Measurements from ENCODE around the gene ERVH48-1.
"Not testable (repeated sequence)": the region's sequence is repeated elsewhere in the genome, so short reads cannot be mapped to it uniquely, and the experiment has no call there.

ERVH48-1 gene

GRCh38 chr21:42938606-42938995, 13.2 kb upstream of the ERVH48-1 start:
- not testable (repeated sequence) for DNase-seq

DNA sequence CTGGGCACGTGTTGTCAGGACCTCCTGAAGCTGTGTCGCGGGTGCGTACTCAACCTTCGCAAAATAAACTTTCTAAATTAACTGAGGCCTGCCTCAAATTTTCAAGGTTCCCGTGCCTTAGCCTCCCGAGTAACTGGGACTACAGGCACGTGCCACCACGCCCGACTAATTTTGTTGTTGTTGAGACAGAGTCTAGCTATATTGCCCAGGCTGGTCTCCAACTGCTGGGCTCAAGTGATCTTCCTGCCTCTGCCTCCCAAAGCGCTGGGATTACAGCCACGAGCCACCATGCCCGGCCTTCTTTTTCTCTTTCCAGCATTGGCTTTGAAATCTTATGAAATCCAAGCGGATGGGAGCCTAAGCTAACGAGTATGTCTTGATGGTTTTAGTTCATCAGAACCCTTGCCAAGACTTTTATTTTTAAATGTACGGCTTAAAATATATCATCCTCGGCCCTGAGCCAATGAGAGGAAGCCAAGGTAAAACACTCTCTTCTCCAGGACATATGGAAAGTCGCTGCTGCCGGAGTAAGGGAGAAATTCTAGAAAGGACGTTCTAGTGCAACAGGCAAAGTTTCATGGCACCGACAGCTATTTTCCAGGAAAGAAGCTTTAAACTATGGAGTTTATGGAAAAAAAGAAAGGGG, 12.7 kb upstream of the ERVH48-1 start:
- DNase-seq = no peak

DNA sequence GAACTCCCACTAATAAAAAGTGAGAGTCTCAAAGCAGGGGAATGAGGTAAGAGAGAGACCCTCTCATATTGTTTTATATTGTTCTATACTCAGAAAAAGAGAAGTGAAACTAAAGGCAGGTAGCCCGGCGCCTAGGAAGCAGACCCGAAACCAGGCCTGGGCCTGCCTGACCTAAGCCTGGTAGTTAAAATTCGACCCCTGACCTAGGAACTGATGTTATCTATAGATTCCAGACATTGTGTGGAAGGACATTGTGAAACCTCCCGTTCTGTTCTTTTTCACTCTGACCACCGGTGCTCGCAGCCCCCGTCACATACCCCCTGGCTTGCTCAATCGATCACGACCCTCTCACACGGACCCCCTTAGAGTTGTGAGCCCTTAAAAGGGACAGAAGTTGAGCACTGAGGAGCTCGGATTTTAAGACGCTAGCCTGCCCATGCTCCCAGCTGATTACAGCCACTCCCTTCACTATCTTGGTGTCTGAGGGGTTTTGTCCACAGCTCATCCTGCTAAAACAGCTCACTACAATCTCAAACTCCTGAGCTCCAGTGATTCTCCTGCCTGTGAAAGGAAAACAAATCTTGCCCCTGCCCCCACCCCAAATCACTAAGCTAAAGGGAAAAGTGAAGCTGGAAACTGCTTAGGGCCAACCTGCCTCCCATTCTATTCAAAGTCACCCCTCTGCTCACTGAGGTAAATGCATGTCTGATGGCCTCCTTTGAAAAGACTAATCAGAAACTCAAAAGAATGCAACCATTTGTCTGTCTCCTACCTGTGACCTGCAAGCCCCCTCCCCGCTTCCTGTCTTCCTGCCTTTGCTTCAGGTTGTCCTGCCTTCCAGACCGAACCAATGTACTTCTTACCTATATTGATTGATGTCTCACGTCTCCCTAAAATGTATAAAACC, 11.9 kb upstream of the ERVH48-1 start:
- not testable (repeated sequence) for DNase-seq

DNA sequence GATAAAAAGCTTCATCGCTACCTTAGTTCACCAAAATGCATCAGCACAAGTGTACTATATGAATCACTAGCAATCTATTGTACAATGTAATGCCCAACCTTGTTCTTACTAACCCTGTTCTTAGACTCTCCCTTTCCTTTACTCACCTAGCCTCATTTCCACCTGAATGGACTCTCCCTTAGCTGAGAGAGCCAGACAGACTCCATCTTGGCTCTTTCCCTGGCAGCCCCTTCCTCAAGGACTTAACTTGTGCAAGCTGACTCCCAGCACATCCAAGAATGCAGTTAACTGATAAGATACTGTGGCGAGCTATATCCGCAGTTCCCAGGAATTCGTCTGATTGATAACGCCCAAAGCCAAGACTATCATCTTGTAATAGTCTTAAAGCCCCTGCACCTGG, 10.9 kb upstream of the ERVH48-1 start:
- DNase-seq = not testable (repeated sequence)

GRCh38 chr21:42933973-42934372, 8.5 kb upstream of the ERVH48-1 start:
- DNase-seq = not testable (repeated sequence)

DNA sequence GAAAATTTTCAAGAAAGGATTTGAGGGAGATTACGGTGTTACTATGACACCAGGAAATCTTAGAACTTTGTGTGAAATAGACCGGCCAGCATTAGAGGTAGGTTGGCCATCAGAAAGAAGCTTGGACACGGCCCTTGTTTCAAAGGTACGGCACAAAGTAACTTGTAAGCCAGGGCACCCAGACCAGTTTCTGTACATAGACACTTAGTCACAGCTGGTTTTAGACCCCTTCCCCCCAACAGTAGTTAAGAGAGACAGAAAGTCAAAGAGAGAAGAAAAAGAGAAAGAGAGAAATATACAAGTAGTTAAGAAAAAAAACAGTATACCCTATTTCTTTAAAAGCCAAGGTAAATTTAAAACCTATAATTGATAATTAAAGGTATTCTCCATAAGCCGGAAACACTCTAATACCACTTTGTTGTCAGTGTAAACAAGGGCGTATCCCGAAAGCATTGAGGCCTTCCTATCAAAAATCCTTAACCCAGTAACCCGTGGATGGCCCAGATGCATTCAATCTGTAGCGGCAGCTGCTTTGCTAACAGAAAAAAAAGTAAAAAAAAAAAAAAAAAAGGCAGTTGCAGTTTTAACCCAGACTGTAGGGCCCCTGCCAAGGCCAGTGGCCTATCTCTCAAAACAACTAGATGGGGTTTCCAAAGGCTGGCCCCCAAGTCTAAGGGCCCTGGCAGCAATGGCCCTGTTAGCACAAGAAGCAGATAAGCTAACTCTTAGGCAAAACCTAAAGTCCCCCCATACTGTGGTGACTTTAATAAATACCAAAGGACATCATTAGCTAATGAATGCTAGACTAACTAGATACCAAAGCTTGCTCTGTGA, 7.9 kb upstream of the ERVH48-1 start:
- not testable (repeated sequence) for DNase-seq

- DNase-seq = not testable (repeated sequence)
These were observed 7.1 kb upstream of the ERVH48-1 start for GRCh38 chr21:42932378-42933136.

GRCh38 chr21:42931560-42932235, 6.3 kb upstream of the ERVH48-1 start:
- DNase-seq = no peak

GRCh38 chr21:42929969-42930368, 4.5 kb upstream of the ERVH48-1 start:
- DNase-seq = no peak

- DNase-seq = not testable (repeated sequence)
These were observed 2.2 kb upstream of the ERVH48-1 start for GRCh38 chr21:42927474-42928200.

DNA sequence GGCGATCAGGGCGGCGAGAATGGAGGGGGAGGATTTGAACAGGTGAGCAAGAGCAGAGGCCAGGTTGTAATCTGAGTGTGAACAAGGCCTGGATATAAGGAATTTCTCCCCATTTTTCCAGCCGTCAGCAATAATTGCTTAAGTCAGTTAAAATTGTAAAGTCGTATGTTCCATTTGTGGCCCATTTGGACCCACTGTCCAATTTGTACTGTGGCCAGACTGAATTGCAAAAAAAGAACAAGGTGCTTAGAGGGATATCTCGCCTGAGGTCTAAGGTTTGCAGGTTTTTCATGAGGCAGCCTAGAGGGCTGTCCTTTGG, 1.0 kb downstream of the ERVH48-1 start:
- no peak for DNase-seq

DNA sequence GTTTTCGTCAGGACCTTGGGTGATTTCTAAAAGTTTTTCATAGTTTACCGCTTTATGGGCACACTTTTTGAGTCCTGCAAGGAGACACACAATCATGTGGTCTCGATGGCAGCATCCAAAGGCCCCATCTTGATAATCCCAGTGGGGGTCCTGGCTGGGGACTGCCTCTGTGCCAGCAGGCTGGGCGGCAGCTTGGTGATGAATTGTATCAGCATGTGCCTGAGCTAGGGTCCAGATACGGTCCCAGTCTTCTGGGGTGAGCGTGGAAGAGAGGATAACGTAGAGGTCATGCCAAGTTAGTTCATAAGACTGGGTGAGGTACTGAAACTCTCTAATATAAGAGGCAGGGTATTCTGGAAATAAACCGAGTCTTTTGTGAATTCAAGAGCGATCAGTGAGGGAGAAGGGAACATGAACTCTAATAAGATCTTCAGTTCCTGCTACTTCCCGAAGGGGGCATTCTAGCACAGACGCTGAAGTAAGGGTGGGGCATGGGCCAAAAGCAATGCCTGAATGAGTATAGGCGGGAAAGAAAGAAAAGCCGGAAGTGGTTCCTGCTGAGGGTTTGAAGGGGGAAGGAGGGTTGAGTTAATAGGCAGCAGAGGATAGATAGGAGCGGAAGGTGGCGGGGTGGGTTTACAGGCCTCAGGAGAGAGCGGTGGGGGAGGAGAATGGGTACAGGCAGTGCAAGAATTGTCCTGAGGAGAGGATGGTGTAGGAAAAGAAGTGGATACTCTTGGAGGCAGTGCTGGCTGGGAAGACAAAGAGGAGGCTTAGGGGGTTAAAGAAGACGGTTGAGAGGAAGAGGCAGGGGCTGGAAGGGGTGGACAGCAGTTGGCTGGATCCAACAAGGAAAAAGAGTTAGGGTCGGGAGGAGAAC, 1.6 kb downstream of the ERVH48-1 start:
- peak; percentile 96 for DNase-seq

DNA sequence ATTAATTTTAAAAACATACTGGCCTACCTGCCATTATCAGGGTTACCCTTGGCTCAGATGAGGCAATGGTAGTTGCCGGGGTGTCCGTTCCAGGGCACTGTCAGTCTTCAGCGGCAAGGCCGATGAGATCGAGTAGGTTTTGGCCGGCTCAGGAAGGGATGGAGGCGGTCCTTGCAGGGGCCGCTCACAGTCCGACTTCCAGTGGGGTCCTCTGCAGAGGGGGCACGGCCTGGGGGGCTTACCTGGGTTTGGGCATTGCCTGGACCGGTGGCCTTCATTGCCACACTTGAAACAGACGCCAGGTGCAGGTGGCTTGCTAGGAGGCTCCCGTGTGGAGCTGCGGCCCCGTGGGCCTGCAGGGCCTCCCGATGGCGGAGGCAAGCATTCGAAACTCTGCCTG, 2.5 kb downstream of the ERVH48-1 start:
- DNase-seq = no peak

- DNase-seq = no peak
These were observed 3.5 kb downstream of the ERVH48-1 start for GRCh38 chr21:42921927-42922326.

DNA sequence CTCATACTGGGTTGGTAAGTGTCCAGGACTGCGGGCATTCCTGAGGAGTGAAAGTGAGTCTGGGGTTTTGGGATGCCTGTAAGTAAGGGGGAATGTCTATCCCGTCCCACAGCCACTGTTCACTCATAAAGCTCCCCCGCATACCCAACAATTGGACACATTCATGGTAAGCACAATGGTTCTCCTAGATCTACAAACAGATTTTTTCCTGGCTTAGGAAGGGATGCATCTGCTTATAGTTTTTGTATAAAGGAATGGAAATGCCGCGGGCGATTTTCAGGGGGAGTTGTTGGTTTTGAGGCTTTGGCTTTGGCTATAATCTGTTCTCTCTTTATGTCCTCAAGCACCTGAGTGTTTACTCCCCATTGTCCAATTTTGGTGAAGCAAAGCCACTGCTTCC, 7.1 kb downstream of the ERVH48-1 start:
- no peak for DNase-seq

GRCh38 chr21:42913476-42913875, 12.0 kb downstream of the ERVH48-1 start:
- no peak for DNase-seq

GRCh38 chr21:42911920-42912319, 13.5 kb downstream of the ERVH48-1 start:
- not testable (repeated sequence) for DNase-seq

- DNase-seq = not testable (repeated sequence)
These were observed 16.9 kb downstream of the ERVH48-1 start for GRCh38 chr21:42908484-42908883.

DNA sequence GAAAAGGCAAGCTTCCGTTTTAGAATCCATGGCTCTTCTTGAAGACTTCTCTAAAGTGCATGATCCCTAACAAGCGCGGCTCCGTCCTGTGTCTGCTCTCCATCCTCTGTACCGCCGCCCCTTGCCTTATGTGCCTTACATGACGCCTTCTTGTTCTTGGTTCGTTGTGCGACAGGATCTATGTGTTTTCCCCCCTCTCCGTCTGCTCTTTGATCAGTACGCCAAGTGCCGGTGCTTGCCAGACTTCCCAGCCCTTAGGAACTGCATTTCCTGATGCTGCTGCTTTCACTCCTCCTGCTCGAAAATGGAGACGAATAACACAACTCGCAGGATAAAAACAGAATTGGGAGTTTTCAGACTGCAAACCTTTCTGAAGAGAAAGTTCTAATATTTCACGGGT, 19.2 kb downstream of the ERVH48-1 start:
- DNase-seq = no peak

- DNase-seq = no peak
These were observed 20.2 kb downstream of the ERVH48-1 start for GRCh38 chr21:42905195-42905594.
